ENCODE measurements around the gene GNL2.

The GNL2 gene

DNA sequence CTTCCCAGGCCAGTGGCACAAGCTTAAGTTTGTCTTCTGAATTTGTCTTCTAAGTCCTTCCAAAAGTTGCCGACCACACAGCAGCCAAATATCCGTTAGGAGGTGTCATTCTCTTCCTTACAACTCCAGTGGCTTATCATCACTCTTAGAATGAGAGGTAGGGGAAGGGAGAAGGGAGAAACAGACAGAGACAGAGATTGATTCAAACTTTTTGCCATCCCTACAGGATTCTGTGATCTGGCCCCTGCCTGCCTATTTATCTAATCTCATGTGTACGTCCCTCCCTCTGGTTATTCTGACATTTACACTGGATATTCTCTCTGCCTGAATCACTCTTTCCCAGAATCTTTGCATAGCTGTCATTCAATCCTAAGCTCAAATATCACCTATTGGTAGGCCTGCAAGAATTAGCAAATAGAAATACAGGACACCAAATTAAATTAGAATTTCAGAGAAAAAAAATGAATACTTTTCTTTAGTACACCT is 488 bp upstream of the GNL2 start:
- TF ChIP-seq SIN3A (IDR thresholded peaks at IDR 0.05; ENCODE audit: borderline replicate concordance, insufficient read depth, low read length) (no peak), TAF1 (IDR thresholded peaks at IDR 0.05; ENCODE audit: borderline replicate concordance, insufficient read depth, low read length) (no peak), FOXP2 (optimal IDR thresholded peaks at IDR 0.05; ENCODE audit: borderline replicate concordance, extremely low read depth, extremely low read length, insufficient read depth) (no peak), POLR2AphosphoS5 (IDR thresholded peaks at IDR 0.05; ENCODE audit: low read depth, low read length) (no peak)
- TF ChIP-seq, protein P1, sequence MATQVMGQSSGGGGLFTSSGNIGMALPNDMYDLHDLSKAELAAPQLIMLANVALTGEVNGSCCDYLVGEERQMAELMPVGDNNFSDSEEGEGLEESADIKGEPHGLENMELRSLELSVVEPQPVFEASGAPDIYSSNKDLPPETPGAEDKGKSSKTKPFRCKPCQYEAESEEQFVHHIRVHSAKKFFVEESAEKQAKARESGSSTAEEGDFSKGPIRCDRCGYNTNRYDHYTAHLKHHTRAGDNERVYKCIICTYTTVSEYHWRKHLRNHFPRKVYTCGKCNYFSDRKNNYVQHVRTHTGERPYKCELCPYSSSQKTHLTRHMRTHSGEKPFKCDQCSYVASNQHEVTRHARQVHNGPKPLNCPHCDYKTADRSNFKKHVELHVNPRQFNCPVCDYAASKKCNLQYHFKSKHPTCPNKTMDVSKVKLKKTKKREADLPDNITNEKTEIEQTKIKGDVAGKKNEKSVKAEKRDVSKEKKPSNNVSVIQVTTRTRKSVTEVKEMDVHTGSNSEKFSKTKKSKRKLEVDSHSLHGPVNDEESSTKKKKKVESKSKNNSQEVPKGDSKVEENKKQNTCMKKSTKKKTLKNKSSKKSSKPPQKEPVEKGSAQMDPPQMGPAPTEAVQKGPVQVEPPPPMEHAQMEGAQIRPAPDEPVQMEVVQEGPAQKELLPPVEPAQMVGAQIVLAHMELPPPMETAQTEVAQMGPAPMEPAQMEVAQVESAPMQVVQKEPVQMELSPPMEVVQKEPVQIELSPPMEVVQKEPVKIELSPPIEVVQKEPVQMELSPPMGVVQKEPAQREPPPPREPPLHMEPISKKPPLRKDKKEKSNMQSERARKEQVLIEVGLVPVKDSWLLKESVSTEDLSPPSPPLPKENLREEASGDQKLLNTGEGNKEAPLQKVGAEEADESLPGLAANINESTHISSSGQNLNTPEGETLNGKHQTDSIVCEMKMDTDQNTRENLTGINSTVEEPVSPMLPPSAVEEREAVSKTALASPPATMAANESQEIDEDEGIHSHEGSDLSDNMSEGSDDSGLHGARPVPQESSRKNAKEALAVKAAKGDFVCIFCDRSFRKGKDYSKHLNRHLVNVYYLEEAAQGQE (IDR thresholded peaks at IDR 0.05; ENCODE audit: insufficient read depth in 1 of 2, low read depth in 2 of 2, low read length in 2 of 2) = no peak

DNA sequence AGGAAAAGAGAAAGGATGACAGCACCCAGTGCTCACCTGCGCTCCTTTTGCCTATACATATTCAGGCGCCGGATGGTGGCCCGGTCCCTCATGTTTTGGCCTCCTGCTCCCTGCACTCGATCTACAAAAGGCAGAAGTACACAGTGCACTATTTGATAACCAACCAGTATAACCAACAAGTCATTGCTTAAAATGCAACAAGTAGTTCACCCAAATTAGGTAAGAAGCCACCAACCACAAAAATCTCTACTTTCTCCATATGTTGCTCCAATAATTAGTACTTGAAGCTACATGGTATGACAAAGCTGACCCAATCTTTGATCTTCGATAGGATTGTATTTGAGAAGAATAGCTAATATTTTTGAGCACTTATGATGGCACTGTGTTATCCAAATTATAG is 2.0 kb downstream of the GNL2 start:
- TF ChIP-seq FOXP2 (optimal IDR thresholded peaks at IDR 0.05; ENCODE audit: borderline replicate concordance, extremely low read depth, extremely low read length, insufficient read depth) = no peak
- TF ChIP-seq SIN3A (IDR thresholded peaks at IDR 0.05; ENCODE audit: borderline replicate concordance, insufficient read depth, low read length) = no peak
- TF ChIP-seq, protein P1 (IDR thresholded peaks at IDR 0.05; ENCODE audit: insufficient read depth in 1 of 2, low read depth in 2 of 2, low read length in 2 of 2) = no peak
- no peak for TF ChIP-seq POLR2AphosphoS5 (IDR thresholded peaks at IDR 0.05; ENCODE audit: low read depth, low read length)
- TF ChIP-seq TAF1 (IDR thresholded peaks at IDR 0.05; ENCODE audit: borderline replicate concordance, insufficient read depth, low read length) = no peak

DNA sequence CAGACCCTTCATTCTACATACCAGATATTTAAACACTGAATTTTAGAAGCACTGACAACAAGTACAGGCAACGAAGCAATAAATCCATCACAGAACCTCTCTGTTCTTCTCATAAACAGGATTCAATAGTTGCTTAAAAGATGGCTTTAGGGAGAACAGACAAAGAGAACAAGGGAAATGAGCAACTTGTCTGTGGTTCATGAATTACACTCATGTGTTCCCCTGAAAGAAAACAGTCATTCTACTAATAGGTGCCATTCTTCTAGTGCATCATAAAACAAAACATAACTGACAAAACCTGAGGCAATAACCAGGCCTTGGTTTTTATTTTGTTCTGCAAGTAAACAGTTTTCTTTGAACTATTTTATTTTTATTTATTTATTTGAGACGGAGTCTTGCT is 6.8 kb downstream of the GNL2 start:
- TF ChIP-seq, protein P1 (IDR thresholded peaks at IDR 0.05; ENCODE audit: insufficient read depth in 1 of 2, low read depth in 2 of 2, low read length in 2 of 2) = no peak
- no peak for TF ChIP-seq SIN3A (IDR thresholded peaks at IDR 0.05; ENCODE audit: borderline replicate concordance, insufficient read depth, low read length)
- no peak for TF ChIP-seq FOXP2 (optimal IDR thresholded peaks at IDR 0.05; ENCODE audit: borderline replicate concordance, extremely low read depth, extremely low read length, insufficient read depth)
- no peak for TF ChIP-seq TAF1 (IDR thresholded peaks at IDR 0.05; ENCODE audit: borderline replicate concordance, insufficient read depth, low read length)
- no peak for TF ChIP-seq POLR2AphosphoS5 (IDR thresholded peaks at IDR 0.05; ENCODE audit: low read depth, low read length)

DNA sequence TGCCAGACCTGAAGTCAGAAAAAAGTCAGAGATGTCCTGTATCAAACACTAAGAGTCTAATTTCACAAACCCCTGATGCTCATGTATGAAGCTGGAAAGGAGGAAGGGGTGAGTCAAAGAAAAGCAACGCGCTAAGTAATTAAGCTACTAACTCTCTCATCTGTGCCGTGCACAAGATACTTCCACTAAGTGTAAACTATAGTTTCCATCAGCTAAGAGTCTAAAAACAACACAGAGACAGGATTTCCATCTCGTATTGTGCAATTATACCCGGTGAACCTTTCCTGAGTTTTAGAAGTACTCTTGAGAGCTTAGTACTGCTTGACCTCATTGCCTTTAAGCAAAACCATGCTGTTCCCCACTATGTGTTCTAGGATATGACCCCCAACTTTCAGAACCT is 20.0 kb downstream of the GNL2 start:
- TF ChIP-seq POLR2AphosphoS5 (IDR thresholded peaks at IDR 0.05; ENCODE audit: low read depth, low read length) (no peak), TAF1 (IDR thresholded peaks at IDR 0.05; ENCODE audit: borderline replicate concordance, insufficient read depth, low read length) (no peak), FOXP2 (optimal IDR thresholded peaks at IDR 0.05; ENCODE audit: borderline replicate concordance, extremely low read depth, extremely low read length, insufficient read depth) (no peak), SIN3A (IDR thresholded peaks at IDR 0.05; ENCODE audit: borderline replicate concordance, insufficient read depth, low read length) (no peak)
- TF ChIP-seq, protein P1 (IDR thresholded peaks at IDR 0.05; ENCODE audit: insufficient read depth in 1 of 2, low read depth in 2 of 2, low read length in 2 of 2) = no peak
